NCI-H2107 treated with DMSO at 0.1 percent for 48 hours (cell line): ENCODE measurements around the gene SMC1A.
"Not testable (repeated sequence)": the region's sequence is repeated elsewhere in the genome, so short reads cannot be mapped to it uniquely, and the experiment has no call there.

Experiments
- DNase-seq: peaks from one replicate; lab custom pipeline; 2025; ENCODE audit not compliant: unreplicated experiment; lab: John Stamatoyannopoulos, UW

The SMC1A gene

DNA sequence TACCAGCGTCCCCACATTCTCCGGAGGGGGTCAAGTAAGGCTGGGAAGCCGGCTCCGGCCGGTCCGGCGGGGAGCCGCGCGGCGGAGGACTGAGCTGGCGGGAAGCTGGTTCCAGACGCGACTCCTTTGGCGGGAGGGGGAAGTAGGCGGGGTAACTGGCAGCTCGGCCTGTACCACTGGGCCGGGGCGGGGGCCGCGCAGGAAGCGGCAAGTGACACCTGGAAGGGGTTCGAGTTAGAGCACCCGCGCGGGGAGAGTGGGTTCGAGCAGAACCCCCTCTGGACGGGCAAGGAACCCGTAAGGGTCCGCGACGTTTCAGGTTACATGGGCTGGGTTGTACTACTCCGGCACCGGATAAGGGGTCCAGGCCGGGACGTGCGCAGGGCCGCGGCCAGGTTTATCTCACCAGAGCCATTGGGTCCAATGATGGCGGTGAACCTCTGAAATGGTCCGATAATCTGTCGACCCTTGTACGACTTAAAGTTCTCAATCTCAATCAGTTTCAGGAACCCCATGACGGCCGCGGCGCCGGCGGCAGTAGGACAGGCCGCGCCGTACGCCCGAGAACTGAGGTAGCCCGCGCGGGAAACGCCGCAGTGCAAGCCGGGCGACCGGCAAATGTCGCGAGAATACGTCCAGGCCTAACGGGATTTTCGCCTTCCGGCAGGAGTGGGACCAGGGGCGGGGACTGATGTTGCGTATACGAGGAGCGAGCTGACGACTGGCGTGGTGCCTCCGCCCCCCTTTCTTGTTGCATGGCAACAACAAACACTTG lies at the start of gene SMC1A:
Gene SMC1A, minus strand, starts transcription at position 569 of the 775 bp plus-strand sequence. Its CDS starts 54 bp downstream, at position 515.
- DNase-seq, result peak; percentile 93

GRCh38 chrX:53471346-53471745 lies 48.9 kb upstream of the SMC1A start:
- DNase-seq, result no peak

GRCh38 chrX:53468659-53469058 lies 46.2 kb upstream of the SMC1A start:
- DNase-seq, result not testable (repeated sequence)

DNA sequence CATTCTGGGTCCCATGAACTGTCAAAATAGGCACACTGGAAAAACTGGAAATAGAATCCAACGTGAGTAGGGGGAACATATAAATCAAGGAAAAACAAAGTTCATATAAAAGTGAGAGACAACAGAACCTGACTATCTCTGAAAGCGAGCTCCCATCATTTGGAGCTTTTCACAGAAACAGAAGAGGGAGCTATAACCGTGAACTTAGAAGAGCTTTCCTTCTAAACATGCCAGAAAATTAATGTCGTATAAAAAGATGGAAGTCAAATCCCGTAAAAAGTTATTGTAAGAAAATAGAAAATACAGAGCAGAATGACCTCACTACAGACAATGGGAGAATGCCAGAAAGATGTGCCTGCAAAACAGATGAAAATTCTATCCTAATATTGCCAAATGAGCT lies 35.6 kb upstream of the SMC1A start:
- no peak for DNase-seq

DNA sequence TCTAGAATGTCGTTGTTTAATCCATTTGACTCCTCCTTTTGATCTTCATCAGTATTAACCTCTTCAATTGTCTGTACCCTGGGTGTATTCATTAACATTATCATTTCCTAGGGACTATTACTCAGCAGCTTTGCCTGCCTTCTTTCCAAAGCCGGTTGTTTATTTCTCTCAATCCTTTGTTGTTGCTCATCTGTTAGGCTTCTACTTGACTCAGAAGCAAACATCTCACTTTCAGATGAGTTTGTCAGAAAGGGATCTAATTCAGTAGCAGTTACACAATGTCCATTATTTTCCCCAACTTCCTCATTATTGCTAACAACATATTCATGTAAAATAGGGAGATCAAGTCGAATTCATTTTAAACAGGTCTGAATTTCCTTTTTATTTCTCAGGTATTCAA lies 33.8 kb upstream of the SMC1A start:
- DNase-seq, result no peak

- no peak for DNase-seq
Measured at GRCh38 chrX:53452812-53453211, 30.4 kb upstream of the SMC1A start.

DNA sequence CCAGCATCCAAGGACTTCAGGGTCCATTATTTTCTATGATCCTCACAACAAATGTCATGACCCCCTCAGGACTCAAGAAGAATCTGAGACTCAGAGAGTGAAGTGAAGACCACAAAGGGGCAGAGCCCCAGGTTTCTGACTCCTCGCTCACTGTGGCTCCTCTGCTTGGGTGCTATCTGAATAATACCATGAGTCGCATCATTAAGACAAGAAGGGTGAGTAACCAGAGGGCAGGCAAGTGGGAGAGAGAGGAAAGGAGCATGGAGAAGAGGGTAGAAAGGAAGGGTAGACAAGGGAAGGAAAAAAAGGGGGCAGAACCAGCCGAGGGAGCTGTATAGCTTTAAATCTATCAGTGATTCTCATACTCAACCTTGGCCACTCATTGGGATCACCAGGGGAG lies 27.2 kb upstream of the SMC1A start:
- no peak for DNase-seq

DNA sequence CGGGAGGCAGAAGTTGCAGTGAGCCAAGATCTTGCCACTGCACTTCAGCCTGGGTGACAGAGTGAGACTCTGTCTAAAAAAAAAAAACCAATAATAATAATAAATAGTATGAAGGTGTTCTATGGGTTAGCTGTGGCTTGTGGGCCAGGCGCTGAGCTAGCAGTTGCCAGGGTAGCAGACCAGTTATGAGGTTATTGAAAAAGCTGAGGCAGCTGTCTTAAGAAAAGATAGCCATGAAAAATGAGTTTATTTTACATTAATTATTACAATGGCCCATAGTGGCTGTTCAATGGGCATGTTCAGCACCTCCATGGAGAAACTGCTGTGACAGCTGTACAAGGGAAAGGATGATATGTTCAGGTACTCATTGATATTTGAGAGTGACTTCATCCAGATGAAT lies 25.0 kb upstream of the SMC1A start:
- DNase-seq, result no peak

DNA sequence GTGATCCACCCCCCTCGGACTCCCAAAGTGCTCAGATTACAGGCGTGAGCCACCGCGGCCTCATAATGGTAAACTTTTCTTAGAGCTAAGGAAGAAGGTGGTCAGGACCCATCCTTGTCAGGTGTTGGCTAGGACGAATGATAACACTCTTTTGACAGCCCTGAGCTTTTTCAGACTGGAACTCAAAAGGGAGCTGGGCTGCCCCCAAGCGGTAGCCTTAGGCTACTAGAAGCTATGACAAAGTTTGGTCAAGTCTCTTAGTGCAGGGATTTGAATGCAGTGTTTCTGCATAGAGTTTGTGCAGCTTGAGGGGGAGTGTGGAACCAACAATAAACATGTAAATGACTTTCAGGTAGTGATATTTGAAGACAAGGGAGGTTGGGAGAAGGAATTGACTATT lies 23.5 kb upstream of the SMC1A start:
- peak; percentile 39 for DNase-seq

DNA sequence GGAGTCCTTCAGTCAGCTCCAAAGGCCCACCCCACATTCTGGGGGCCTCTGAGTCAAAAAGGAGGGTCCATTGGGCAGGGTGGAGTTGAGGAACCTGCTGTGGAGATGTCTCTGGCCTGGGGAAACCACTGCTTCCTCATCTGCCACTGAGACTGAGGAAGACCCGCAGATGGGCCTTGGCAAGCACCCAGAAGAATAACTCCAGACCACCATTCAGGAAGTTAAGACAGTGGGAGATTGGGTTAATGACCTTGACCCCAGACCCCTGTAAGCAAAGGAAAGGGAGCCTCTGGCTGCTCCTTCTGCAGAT lies 19.8 kb upstream of the SMC1A start:
- DNase-seq, result no peak

- peak; percentile 83 for DNase-seq
Measured at GRCh38 chrX:53441531-53442321, 19.3 kb upstream of the SMC1A start.

GRCh38 chrX:53440621-53441517 lies 18.4 kb upstream of the SMC1A start:
- peak; percentile 63 for DNase-seq

GRCh38 chrX:53440101-53440500 lies 17.6 kb upstream of the SMC1A start:
- DNase-seq, result peak; percentile 63

- no peak for DNase-seq
Measured at GRCh38 chrX:53438832-53439230, 16.4 kb upstream of the SMC1A start.

GRCh38 chrX:53438174-53438831 lies 15.8 kb upstream of the SMC1A start:
- DNase-seq, result peak; percentile 14

- DNase-seq, result no peak
Measured at GRCh38 chrX:53437206-53437605, 14.8 kb upstream of the SMC1A start.

DNA sequence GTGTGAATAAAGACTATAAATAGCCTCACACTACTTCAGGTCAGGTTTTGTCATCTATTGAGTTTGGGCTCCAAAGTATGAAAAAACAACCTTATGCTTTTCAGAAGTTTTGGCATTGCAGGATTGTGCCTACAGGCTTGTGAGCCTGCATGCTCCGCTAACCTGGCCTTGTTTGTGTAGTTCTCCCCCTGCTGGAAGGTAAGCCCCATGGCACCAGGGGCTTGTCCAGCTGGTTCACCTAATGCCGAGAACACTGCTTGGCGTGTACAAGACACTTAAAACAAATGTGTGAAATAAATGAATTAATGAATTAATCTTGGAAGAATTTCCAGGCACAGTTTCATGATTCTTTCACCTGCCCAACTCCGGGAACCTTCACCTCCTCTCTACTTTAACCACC lies 13.5 kb upstream of the SMC1A start:
- DNase-seq, result peak; percentile 51

DNA sequence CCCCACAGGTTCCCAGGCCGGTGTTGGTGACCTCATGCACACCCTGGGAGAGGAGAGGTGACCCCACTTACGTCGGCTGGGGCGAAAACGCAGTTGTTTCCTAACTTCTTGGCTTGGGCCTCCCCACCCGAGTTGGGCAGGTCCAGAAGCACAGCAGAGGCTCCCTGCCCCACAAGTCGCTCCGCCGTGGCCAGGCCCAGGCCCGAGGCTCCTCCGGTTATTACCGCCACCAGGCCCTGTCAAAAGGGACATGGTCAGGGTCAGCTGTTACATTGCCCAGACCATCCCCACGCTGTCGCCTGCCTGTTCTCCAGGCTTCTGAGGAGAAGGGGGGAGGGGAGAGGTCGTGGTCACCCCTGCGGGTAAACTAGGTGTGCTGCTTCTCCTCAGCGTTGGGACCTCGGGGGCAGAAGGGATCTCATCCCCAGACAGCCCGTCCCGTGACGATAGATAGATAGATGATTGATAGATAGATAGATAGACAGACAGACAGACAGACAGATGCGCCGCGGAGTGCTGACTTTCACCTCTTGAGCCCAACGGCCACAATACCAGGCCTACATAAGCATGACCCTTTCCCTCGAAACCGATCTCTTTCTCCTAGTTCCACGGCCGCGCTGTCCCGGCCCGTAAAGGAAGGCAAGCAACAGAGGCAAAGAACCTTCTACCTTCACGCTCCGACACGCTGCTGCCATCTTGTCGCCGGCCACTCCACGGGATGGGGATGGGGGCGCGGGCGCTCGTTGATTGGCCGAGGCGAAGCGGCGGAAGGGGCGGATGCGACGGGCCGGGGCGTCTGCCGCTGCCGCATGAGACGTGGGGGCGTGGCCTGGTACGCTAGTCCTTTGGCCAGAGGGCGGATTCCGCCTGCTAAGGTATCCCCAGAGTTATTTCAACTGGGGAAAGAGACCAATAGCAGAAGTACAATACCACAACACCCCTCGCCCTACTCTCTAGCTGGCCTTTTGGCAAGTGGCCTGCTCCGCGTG lies 11.5 kb upstream of the SMC1A start, which contains the start of gene HSD17B10:
Gene HSD17B10, minus strand, starts transcription at position 720 of the 989 bp plus-strand sequence. Its CDS starts 25 bp downstream, at position 695.
- DNase-seq, result peak; percentile 71

GRCh38 chrX:53430231-53430630 lies 7.8 kb upstream of the SMC1A start:
- DNase-seq, result no peak

GRCh38 chrX:53429755-53430154 lies 7.3 kb upstream of the SMC1A start:
- no peak for DNase-seq
